ENCODE measurements around the gene RCBTB2. TPM values are rescaled to one million over a fixed set of nuclear protein-coding genes. Genes with fewer than 3 reads are reported as not detected.

The RCBTB2 gene
- total RNA-seq, 1 donor from 2014 or later: 14.7 TPM

- DNase-seq (ENCODE audit: extremely low spot score in 2 of 2): no peak
- Histone ChIP-seq H3K27ac (peak overlapping the region; percentile 66), H3K9me3 (no peaks in the 10 kb centered on the region), H3K27me3 (no peaks in the 10 kb centered on the region), H3K4me3 (peak overlapping the region; percentile 32 to 42), H3K4me1 (peaks cover 62% of the 10 kb centered on the region), H3K36me3 (no peaks in the 10 kb centered on the region)
- intact Hi-C loops (cut with DNase I): no loop called here
- TF ChIP-seq CTCF (IDR thresholded peaks at IDR 0.05): no peak
- no peak for TF ChIP-seq POLR2AphosphoS5 (IDR thresholded peaks at IDR 0.05; ENCODE audit: insufficient read depth in 1 of 2, low read depth in 1 of 2)
- TF ChIP-seq POLR2A (IDR thresholded peaks at IDR 0.05): no peak
Observed at GRCh38 chr13:48492096-48492440, 40.8 kb downstream of the RCBTB2 start.

GRCh38 chr13:48491423-48492095 lies 41.3 kb downstream of the RCBTB2 start:
- H3K27me3 ChIP-seq: no peaks in the 10 kb centered on the region
- peak overlapping the region; percentile 32 to 42 for H3K4me3 ChIP-seq
- intact Hi-C loops (cut with DNase I): no loop called here
- DNase-seq (ENCODE audit: extremely low spot score in 2 of 2): no peak
- H3K4me1 ChIP-seq: peaks cover 59% of the 10 kb centered on the region
- TF ChIP-seq POLR2AphosphoS5 (IDR thresholded peaks at IDR 0.05; ENCODE audit: insufficient read depth in 1 of 2, low read depth in 1 of 2): no peak
- TF ChIP-seq CTCF (IDR thresholded peaks at IDR 0.05): no peak
- no peak for TF ChIP-seq POLR2A (IDR thresholded peaks at IDR 0.05)
- no peaks in the 10 kb centered on the region for H3K9me3 ChIP-seq
- H3K27ac ChIP-seq: peak overlapping the region; percentile 66
- no peaks in the 10 kb centered on the region for H3K36me3 ChIP-seq

GRCh38 chr13:48490241-48490640 lies 42.6 kb downstream of the RCBTB2 start:
- no peaks in the 10 kb centered on the region for H3K27me3 ChIP-seq
- H3K9me3 ChIP-seq: no peaks in the 10 kb centered on the region
- peak overlapping the region; percentile 66 for H3K27ac ChIP-seq
- DNase-seq (ENCODE audit: extremely low spot score in 2 of 2): no peak
- TF ChIP-seq CTCF (IDR thresholded peaks at IDR 0.05) (no peak), POLR2AphosphoS5 (IDR thresholded peaks at IDR 0.05; ENCODE audit: insufficient read depth in 1 of 2, low read depth in 1 of 2) (peak in 1 of 2 donors; percentile 25)
- intact Hi-C loops (cut with DNase I): no loop called here
- no peak overlapping the region for H3K4me3 ChIP-seq
- peaks cover 51% of the 10 kb centered on the region for H3K4me1 ChIP-seq
- H3K36me3 ChIP-seq: no peaks in the 10 kb centered on the region

GRCh38 chr13:48489666-48490065 lies 43.2 kb downstream of the RCBTB2 start:
- Histone ChIP-seq H3K4me1 (peaks cover 49% of the 10 kb centered on the region), H3K9me3 (no peaks in the 10 kb centered on the region), H3K27ac (peak overlapping the region; percentile 51), H3K36me3 (no peaks in the 10 kb centered on the region), H3K4me3 (no peak overlapping the region), H3K27me3 (no peaks in the 10 kb centered on the region)
- TF ChIP-seq CTCF (IDR thresholded peaks at IDR 0.05) (no peak), POLR2A (IDR thresholded peaks at IDR 0.05) (no peak), POLR2AphosphoS5 (IDR thresholded peaks at IDR 0.05; ENCODE audit: insufficient read depth in 1 of 2, low read depth in 1 of 2) (no peak)
- DNase-seq (ENCODE audit: extremely low spot score in 2 of 2): no peak
- intact Hi-C loops (cut with DNase I): no loop called here

- no peak for DNase-seq (ENCODE audit: extremely low spot score in 2 of 2)
- intact Hi-C loops (cut with DNase I): no loop called here
- H3K4me1 ChIP-seq: peaks cover 42% of the 10 kb centered on the region
- H3K36me3 ChIP-seq: no peaks in the 10 kb centered on the region
- H3K4me3 ChIP-seq: no peak overlapping the region
- no peak for TF ChIP-seq CTCF (IDR thresholded peaks at IDR 0.05)
- TF ChIP-seq POLR2AphosphoS5 (IDR thresholded peaks at IDR 0.05; ENCODE audit: insufficient read depth in 1 of 2, low read depth in 1 of 2): no peak
- no peak for TF ChIP-seq POLR2A (IDR thresholded peaks at IDR 0.05)
- H3K27ac ChIP-seq: peak overlapping the region; percentile 51
- no peaks in the 10 kb centered on the region for H3K9me3 ChIP-seq
- H3K27me3 ChIP-seq: no peaks in the 10 kb centered on the region
Observed at GRCh38 chr13:48488995-48489394, 43.9 kb downstream of the RCBTB2 start.
